ENCODE data around the gene ALX1. TPM values are rescaled to one million over a fixed set of nuclear protein-coding genes. Genes with fewer than 3 reads are reported as not detected.

ALX1 gene
- total RNA-seq, 1 experiment from 2014 or later, result not detected

DNA sequence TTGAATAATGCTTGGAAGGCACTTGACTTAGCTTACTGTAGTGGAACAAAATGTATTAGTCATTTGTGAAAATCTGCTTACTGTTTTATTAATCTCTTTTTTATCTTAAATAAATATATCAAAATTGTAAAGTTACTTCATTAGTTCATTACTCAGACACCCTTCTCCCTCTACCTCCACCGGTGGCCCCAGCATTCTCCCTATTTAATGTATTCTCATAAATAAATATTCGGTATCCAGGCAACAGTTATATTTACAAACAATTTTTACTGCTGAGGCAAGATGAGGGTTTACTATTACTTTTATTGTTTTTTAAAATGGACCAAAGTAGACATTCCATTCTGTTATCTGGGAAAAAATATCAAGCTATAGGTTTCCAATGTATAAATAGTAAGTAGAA lies 19.6 kb upstream of the ALX1 start:
- no peak overlapping the region for H3K4me2 ChIP-seq (ENCODE audit: low read length)
- H3K27ac ChIP-seq (ENCODE audit: low read depth, low read length), result no peak overlapping the region
- ChIA-PET RAD21 (ENCODE audit: low non-redundant PET in 1 of 2, low total read pairs in 2 of 2, uncharacterized antibody in 2 of 2, unreplicated experiment in 2 of 2) (no interaction called here), POLR2A (no interaction called here), CTCF (no interaction called here)
- TF ChIP-seq EZH2phosphoT487 (IDR thresholded peaks at IDR 0.05; ENCODE audit: borderline replicate concordance) (no peak), CEBPB (IDR thresholded peaks at IDR 0.05; ENCODE audit: low read depth) (no peak), SIN3A (IDR thresholded peaks at IDR 0.05; ENCODE audit: low read depth) (no peak), RAD21 (IDR thresholded peaks at IDR 0.05; ENCODE audit: low read depth) (no peak), YY1 (IDR thresholded peaks at IDR 0.05; ENCODE audit: extremely low read depth, insufficient replicate concordance, low read depth, low read length) (no peak), EGR1 (IDR thresholded peaks at IDR 0.05; ENCODE audit: low read depth) (no peak), ELF1 (IDR thresholded peaks at IDR 0.05; ENCODE audit: borderline replicate concordance, low read depth) (no peak), EZH2 (IDR thresholded peaks at IDR 0.05) (no peak), SRF (IDR thresholded peaks at IDR 0.05; ENCODE audit: low read depth) (no peak), CBX3 (IDR thresholded peaks at IDR 0.05; ENCODE audit: low read depth) (no peak), JUND (IDR thresholded peaks at IDR 0.05) (no peak), TCF7L2 (IDR thresholded peaks at IDR 0.05; ENCODE audit: borderline replicate concordance, extremely low read depth, insufficient read depth, insufficient read length) (no peak), POLR2AphosphoS5 (IDR thresholded peaks at IDR 0.05; ENCODE audit: low read depth, low read length) (no peak), POLR2A (IDR thresholded peaks at IDR 0.05; ENCODE audit: borderline replicate concordance, extremely low read depth, insufficient read depth, insufficient read length) (no peak), ZFX (IDR thresholded peaks at IDR 0.05) (no peak), ZNF274 (IDR thresholded peaks at IDR 0.05; ENCODE audit: low read depth, low read length) (no peak)
- TF ChIP-seq, protein P1, sequence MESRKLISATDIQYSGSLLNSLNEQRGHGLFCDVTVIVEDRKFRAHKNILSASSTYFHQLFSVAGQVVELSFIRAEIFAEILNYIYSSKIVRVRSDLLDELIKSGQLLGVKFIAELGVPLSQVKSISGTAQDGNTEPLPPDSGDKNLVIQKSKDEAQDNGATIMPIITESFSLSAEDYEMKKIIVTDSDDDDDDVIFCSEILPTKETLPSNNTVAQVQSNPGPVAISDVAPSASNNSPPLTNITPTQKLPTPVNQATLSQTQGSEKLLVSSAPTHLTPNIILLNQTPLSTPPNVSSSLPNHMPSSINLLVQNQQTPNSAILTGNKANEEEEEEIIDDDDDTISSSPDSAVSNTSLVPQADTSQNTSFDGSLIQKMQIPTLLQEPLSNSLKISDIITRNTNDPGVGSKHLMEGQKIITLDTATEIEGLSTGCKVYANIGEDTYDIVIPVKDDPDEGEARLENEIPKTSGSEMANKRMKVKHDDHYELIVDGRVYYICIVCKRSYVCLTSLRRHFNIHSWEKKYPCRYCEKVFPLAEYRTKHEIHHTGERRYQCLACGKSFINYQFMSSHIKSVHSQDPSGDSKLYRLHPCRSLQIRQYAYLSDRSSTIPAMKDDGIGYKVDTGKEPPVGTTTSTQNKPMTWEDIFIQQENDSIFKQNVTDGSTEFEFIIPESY (IDR thresholded peaks at IDR 0.05; ENCODE audit: extremely low read depth, insufficient replicate concordance, low read length), result no peak
- TF ChIP-seq, protein P2, sequence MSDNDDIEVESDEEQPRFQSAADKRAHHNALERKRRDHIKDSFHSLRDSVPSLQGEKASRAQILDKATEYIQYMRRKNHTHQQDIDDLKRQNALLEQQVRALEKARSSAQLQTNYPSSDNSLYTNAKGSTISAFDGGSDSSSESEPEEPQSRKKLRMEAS (IDR thresholded peaks at IDR 0.05), result no peak
- H3K79me2 ChIP-seq (ENCODE audit: insufficient read depth, low read length), result no peaks in the 10 kb centered on the region
- no peak overlapping the region for H2AFZ ChIP-seq (ENCODE audit: low read depth, low read length, poor library complexity, severe bottlenecking)
- no peak for DNase-seq (ENCODE audit: low read depth, low spot score)
- ATAC-seq, result no peak
- no peaks in the 10 kb centered on the region for H4K20me1 ChIP-seq (ENCODE audit: insufficient read depth)
- BruUV-seq (replicated peaks), result no TSS peak
- H3K27me3 ChIP-seq (ENCODE audit: insufficient read depth, low read length), result no peaks in the 10 kb centered on the region
- no peaks in the 10 kb centered on the region for H3K9me3 ChIP-seq (ENCODE audit: control insufficient read depth in 1 of 2, insufficient read depth in 1 of 2, low read depth in 1 of 2, low read length in 2 of 2)
- no peak overlapping the region for H3K4me3 ChIP-seq (replicated peaks in 1 of 2; ENCODE audit: low read depth in 1 of 2, low read length in 2 of 2)
- H3K9ac ChIP-seq (ENCODE audit: low read length), result no peak overlapping the region
- no peaks in the 10 kb centered on the region for H3K9me2 ChIP-seq (ENCODE audit: insufficient read depth)
- intact Hi-C loops (cut with micrococcal nuclease), result no loop called here
- no peaks in the 10 kb centered on the region for H3K36me3 ChIP-seq (ENCODE audit: control insufficient read depth in 1 of 2, insufficient read depth in 2 of 2, low read length in 2 of 2)
- H3K4me1 ChIP-seq (ENCODE audit: control insufficient read depth in 1 of 2, insufficient read depth in 2 of 2, low read length in 2 of 2), result no peaks in the 10 kb centered on the region
